Inflammatory macrophage treated with lipopolysaccharide for 1 hour (primary cell): ENCODE results near the gene LCORL.
A peak's percentile ranks its signal among the peaks of the same experiment; 100 is the strongest.
"Not testable (repeated sequence)": the region's sequence is repeated elsewhere in the genome, so short reads cannot be mapped to it uniquely, and the experiment has no call there.

Experiments
- DNase-seq, 2 donors: peaks; one replicate each; pipeline ENCODE4 v3.0.0-alpha.2; 2020 to 2022

Gene LCORL

GRCh38 chr4:18021720-18022571 lies at the start of gene LCORL:
Gene LCORL, minus strand, starts transcription at chr4:18021755. Its CDS starts 4 bp downstream, at chr4:18021751.
- peak; percentile 92 to 93 for DNase-seq

- DNase-seq: no peak
These were observed 48.3 kb upstream of the LCORL start for GRCh38 chr4:18069810-18070209.

- no peak for DNase-seq
These were observed 45.5 kb upstream of the LCORL start for GRCh38 chr4:18067031-18067430.

DNA sequence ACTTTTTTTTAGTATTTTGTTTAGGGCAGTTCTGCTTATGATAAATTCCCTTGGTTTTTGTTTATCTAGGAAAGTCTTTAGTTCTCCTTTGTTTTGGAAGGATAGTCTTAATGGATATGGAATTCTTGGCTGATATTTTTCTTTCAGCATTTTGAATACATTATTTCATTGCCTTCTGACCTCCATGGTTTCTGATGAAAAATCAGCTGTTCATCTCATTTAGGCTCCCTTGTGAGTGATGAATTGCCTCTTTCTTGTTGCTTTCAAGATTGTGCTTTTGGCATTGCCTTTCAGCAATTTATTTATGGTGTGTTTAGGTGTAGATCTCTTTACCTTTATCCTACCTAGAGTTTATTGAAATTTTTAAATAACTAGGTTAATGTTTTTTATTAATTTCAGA lies 41.5 kb upstream of the LCORL start:
- DNase-seq: no peak

GRCh38 chr4:18057821-18058533 lies 36.4 kb upstream of the LCORL start:
- DNase-seq: no peak

DNA sequence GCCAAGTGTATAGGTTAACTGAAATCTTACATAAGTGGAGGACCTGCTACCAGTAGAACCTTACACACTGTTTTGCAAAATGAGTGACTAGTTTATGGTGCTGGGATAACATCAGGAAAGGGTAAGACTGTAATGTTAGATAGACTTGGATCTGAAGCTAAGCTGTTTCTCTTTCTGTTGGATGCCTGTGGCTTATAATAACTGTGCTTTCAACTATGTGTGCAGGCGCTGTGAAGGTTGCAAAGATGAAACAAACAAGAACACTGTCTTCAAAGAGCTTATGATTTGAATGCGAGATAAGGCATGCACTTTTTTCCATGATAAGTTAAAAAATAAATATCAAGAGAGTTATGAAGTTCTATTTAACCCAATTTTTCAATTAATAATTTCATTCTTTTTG lies 34.5 kb upstream of the LCORL start:
- DNase-seq: no peak

DNA sequence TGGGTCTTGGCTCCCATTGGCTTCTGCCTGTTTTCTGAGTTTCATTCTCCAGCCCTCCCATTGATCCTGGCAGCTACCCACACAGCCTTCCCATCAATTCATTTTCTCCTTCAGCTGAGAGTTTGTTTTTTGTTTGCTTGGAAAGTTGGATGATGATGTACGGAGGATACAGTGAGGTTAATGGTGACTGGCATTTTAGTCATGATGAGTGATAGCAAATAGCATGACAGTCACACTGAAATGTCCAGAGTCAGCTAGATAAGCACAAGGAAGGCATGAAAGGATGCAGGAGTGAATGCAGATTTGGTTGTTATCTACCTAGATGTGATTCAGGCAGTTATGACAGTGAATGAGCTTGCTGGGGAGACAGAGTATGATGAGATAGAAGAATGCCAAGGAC lies 30.6 kb upstream of the LCORL start:
- DNase-seq: no peak

GRCh38 chr4:18051281-18051680 lies 29.7 kb upstream of the LCORL start:
- no peak for DNase-seq

GRCh38 chr4:18050448-18050847 lies 28.9 kb upstream of the LCORL start:
- DNase-seq: no peak

GRCh38 chr4:18049446-18049845 lies 27.9 kb upstream of the LCORL start:
- no peak for DNase-seq

DNA sequence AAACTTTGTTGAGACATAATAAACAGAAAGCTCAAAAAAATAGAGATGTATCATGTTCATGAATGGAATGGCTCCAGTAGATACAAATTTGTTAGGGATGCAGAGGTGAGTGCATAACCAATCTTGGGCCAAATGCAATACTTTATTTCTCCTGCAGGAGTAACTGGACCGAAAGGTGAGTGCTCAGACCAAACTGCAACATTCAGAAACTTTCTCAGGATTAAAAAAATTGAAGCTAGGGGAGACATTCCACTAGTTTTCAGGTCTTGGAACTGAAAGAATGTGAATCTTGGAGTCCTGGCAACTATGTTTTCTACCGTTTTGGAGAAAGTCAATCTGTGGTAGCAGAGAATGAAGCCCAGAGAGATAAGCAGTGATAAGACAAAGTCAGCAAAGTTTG lies 21.2 kb upstream of the LCORL start:
- DNase-seq: no peak

GRCh38 chr4:18042012-18042411 lies 20.5 kb upstream of the LCORL start:
- DNase-seq: no peak

- DNase-seq: no peak
These were observed 19.6 kb upstream of the LCORL start for GRCh38 chr4:18041114-18041513.

GRCh38 chr4:18039113-18039512 lies 17.6 kb upstream of the LCORL start:
- DNase-seq: no peak

DNA sequence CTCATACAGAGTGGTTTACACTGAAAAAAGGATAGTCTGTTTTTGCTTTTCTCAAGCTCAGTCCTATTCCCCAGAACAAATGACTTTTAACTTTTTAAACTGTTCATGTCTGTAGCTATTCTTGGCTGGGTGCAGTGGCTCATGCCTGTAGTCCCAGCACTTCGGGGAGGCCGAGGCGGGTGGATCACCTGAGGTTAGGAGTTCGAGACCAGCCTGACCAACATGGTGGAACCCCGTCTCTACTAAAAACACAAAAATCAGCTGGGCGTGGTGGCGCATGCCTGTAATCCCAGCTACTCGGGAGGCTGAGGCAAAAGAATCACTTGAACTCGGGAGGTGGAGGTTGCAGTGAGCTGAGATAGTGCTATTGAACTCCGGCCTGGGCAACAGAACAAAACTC lies 14.8 kb upstream of the LCORL start:
- not testable (repeated sequence) for DNase-seq

DNA sequence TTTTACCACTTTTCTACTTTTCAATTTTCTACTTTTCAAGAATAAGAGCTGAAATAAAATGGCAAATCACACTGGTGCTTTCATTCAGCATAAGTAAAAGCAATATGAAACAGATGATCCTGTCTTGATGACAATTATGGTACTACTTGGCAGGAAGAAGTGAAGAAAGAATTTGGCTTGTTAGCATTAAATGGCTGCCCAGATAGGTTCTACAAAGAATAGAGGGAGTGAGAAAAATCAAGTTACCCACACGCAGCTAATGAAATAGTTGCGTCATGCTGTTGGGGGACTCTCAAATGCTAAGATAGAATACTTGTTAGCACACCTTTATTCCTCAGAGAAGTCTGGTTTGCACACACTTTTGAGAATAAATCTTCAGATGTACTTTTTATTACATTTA lies 12.5 kb upstream of the LCORL start:
- DNase-seq: no peak

GRCh38 chr4:18033111-18034085 lies 11.8 kb upstream of the LCORL start:
- no peak for DNase-seq

GRCh38 chr4:18025288-18025687 lies 3.7 kb upstream of the LCORL start:
- peak; percentile 58 to 75 for DNase-seq

GRCh38 chr4:18022572-18023050 lies 1.1 kb upstream of the LCORL start:
- DNase-seq: no peak

DNA sequence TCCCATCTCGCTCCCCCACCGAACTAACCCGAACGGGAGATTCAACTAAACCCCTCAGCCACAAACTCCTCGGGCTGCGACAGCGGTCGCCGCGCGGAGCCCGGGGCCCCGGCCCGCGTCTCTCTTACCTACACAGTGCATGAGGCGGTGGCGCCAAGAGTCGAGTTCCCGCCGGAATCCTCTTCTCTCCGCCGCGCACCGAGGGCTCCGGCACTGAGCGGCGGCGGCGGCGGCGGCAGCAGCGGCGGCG lies 160 bp downstream of the LCORL start:
- DNase-seq: no peak

GRCh38 chr4:18020671-18021469 lies 685 bp downstream of the LCORL start:
- DNase-seq: peak; percentile 54 to 67

DNA sequence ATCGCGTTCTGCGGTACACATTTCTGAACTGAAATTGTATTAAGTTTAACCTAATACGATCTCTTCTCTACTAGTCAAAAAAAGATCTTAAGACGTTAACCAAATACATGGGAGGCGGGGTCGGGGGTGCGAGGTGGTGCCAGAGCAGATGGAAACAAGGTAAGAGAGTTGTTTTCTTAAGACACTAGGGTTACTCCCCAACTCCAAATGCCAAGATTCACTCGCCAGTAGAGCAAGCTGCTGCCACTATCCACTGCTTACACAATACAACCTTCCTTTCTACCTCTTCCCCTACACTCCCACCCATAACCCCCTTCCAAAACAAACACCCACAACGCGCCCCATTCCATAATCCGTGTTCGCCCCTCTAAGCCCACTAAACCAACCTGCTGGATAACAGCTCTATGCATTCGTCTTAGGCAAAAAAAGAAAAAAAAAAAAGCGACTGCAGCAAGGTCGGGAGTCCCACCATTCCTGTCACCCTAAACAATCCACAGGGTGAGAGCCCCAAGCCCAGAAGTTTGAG lies 1.3 kb downstream of the LCORL start:
- DNase-seq: no peak
